ENCODE data around the gene ARHGEF16. TPM values are rescaled to one million over a fixed set of nuclear protein-coding genes. Genes with fewer than 3 reads are reported as not detected.
A peak's percentile ranks its signal among the peaks of the same experiment; 100 is the strongest.

ARHGEF16 gene
- total and polyA plus RNA-seq, 10 donors, result 0.23 to 1.6 (median 0.84) TPM

DNA sequence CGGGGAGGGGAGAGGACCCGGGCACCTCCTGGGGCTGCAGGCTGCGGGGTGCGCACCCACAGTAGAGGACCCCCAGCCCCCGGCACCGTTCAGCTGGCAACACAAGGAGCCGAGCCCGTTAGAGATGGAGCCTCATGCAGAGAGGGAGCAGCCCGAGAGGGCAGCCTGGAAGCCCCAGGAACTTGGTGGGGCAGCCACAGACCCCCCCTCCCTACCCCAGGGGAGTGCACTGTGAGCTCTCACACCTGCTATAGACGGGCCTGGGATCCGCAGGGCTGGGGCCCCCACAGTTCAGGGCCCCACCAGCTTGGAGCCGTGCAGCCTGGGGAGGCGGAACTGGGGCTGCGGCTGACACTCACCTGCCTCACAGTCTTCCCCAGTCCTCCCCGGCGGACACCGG lies 47.0 kb downstream of the ARHGEF16 start:
- H3K9me3 ChIP-seq, result no peaks in the 10 kb centered on the region
- no peak overlapping the region for H3K27ac ChIP-seq
- no peak for DNase-seq
- TF ChIP-seq POLR2AphosphoS5 (IDR thresholded peaks at IDR 0.05) (no peak), POLR2A (IDR thresholded peaks at IDR 0.05) (no peak)
- TF ChIP-seq, protein P1, sequence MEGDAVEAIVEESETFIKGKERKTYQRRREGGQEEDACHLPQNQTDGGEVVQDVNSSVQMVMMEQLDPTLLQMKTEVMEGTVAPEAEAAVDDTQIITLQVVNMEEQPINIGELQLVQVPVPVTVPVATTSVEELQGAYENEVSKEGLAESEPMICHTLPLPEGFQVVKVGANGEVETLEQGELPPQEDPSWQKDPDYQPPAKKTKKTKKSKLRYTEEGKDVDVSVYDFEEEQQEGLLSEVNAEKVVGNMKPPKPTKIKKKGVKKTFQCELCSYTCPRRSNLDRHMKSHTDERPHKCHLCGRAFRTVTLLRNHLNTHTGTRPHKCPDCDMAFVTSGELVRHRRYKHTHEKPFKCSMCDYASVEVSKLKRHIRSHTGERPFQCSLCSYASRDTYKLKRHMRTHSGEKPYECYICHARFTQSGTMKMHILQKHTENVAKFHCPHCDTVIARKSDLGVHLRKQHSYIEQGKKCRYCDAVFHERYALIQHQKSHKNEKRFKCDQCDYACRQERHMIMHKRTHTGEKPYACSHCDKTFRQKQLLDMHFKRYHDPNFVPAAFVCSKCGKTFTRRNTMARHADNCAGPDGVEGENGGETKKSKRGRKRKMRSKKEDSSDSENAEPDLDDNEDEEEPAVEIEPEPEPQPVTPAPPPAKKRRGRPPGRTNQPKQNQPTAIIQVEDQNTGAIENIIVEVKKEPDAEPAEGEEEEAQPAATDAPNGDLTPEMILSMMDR (IDR thresholded peaks at IDR 0.05 in 8 of 11, conservative IDR thresholded peaks at IDR 0.05 in 3 of 11), result no peak
- H3K36me3 ChIP-seq, result peaks cover 0 to 36% (median 0%) of the 10 kb centered on the region in 6 donors
- WGBS, 5 donors, result 81 to 92% (median 88%) methylated on average over 11 to 17 of the region's 17 CpGs; no CpG with 5 or more reads in 1 of the 5 donors
- no peak overlapping the region for H3K4me3 ChIP-seq
- no peaks in the 10 kb centered on the region for H3K27me3 ChIP-seq (replicated peaks in 1 of 7)
- peaks cover 0 to 29% (median 6%) of the 10 kb centered on the region in 6 donors for H3K4me1 ChIP-seq
- intact Hi-C loops (cut with DNase I; ENCODE audit: low total_unique reads), result no loop called here

DNA sequence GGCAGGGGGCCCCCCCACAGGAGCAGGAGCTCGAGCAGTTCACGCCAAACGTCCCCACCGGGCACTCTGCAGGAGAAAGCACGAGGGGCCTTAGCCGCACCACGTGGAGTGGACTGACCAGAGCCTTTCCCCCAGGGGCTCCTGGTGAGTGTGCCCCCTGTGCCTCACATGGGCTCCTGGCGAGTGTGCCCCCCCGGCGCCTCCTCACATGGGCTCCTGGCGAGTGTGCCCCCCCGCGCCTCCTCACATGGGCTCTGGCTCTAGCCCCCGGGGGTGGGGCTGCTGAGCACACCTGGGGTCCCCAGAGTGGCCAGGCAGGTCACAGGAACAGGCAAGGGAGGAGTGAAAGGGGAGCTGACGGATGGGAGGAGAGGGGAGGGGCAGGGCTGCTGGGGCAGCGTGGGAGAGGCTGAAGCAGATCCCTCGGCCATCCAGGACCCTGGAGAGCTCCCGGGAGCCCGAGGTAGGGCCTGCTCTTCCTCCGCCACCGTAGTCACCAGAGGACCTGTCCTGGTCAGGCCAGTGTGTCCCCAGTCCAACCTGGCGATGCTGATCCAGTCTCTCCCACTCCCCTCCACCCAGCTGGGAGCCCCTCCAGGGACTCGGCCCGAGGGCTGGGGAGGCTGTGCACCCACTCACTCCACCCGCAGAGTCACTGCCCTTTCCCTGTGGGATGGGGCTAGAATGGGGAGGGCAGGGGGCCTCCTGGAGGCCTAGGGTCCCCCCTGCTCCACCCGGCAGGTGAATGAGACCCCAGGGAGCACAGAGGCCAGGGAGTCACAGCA lies 47.6 kb downstream of the ARHGEF16 start:
- Histone ChIP-seq H3K27me3 (replicated peaks in 1 of 7) (no peaks in the 10 kb centered on the region), H3K4me1 (peaks cover 0 to 29% (median 6%) of the 10 kb centered on the region in 6 donors), H3K4me3 (no peak overlapping the region), H3K9me3 (no peaks in the 10 kb centered on the region), H3K36me3 (peaks cover 0 to 38% (median 0%) of the 10 kb centered on the region in 6 donors), H3K27ac (no peak overlapping the region)
- WGBS, 5 donors, result 81 to 89% (median 83%) methylated on average over 15 to 26 of the region's 26 CpGs
- peak; percentile 88 for DNase-seq
- TF ChIP-seq, protein P1 (IDR thresholded peaks at IDR 0.05 in 8 of 11, conservative IDR thresholded peaks at IDR 0.05 in 3 of 11), result no peak
- TF ChIP-seq POLR2AphosphoS5 (IDR thresholded peaks at IDR 0.05) (no peak), POLR2A (IDR thresholded peaks at IDR 0.05) (no peak)
- intact Hi-C loops (cut with DNase I; ENCODE audit: low total_unique reads), result no loop called here

GRCh38 chr1:3502641-3503524 lies 48.4 kb downstream of the ARHGEF16 start:
- TF ChIP-seq, protein P1 (IDR thresholded peaks at IDR 0.05 in 8 of 11, conservative IDR thresholded peaks at IDR 0.05 in 3 of 11), result no peak
- peak in 1 of 3 donors; percentile 37 for TF ChIP-seq POLR2AphosphoS5 (IDR thresholded peaks at IDR 0.05)
- no peak overlapping the region for H3K4me3 ChIP-seq
- intact Hi-C loops (cut with DNase I; ENCODE audit: low total_unique reads), result no loop called here
- H3K27me3 ChIP-seq (replicated peaks in 1 of 7), result no peaks in the 10 kb centered on the region
- H3K9me3 ChIP-seq, result no peaks in the 10 kb centered on the region
- peaks cover 0 to 29% (median 6%) of the 10 kb centered on the region in 6 donors for H3K4me1 ChIP-seq
- H3K27ac ChIP-seq, result no peak overlapping the region
- H3K36me3 ChIP-seq, result peaks cover 0 to 40% (median 0%) of the 10 kb centered on the region in 6 donors
- WGBS, 5 donors, result 78 to 87% (median 82%) methylated on average over 13 to 22 of the region's 22 CpGs
- no peak for DNase-seq

Data from spleen (tissue), 11 donors.